H1 (cell line): Measurements from ENCODE around the gene TMEM151A. TPM values are rescaled to one million over a fixed set of nuclear protein-coding genes. Genes with fewer than 3 reads are reported as not detected.

ENCODE experiments used
- CTCF ChIA-PET: fragments of 300-600 bp; sonication (Branson Sonifier 250); formaldehyde crosslinking; loops from one replicate; lab custom pipeline; 2021; ENCODE audit not compliant: partially characterized antibody; lab: Charles Lee
- POLR2A ChIA-PET: fragments of 300-600 bp; sonication (Branson Sonifier 250); formaldehyde crosslinking; loops from one replicate; lab custom pipeline; 2021; ENCODE audit warnings: inconsistent platforms; ENCODE audit not compliant: partially characterized antibody; lab: Charles Lee
- DNase-seq, 2 experiments: peaks; one replicate each; pipeline versions ENCODE4 v3.0.0 to v3.0.0-alpha.2; 2010 to 2022; ENCODE audit warnings: low spot score in 2 of 2, low read depth in 1 of 2, mixed read lengths in 1 of 2
- FAIRE-seq: peaks from 2 replicates; lab custom pipeline; 2011; peaks lifted over from hg19 to GRCh38; lab: Jason Lieb, UNC
- H2AFZ ChIP-seq: 2 replicates; pipeline ENCODE4 v1.8.1; 2012; ENCODE audit warnings: low read length, inconsistent platforms
- H2AK5ac ChIP-seq: 2 replicates; pipeline ENCODE4 v1.6.1; 2013; ENCODE audit warnings: low read depth, low read length
- H2BK120ac ChIP-seq: replicated peaks from 2 replicates; pipeline ENCODE3; 2013; ENCODE audit warnings: low read depth, low read length, inconsistent platforms
- H2BK12ac ChIP-seq: 2 replicates; pipeline ENCODE4 v1.6.1; 2013; ENCODE audit warnings: low read depth, low read length
- H2BK15ac ChIP-seq: 2 replicates; pipeline ENCODE4 v1.6.1; 2013; ENCODE audit warnings: low read length
- H2BK20ac ChIP-seq: 2 replicates; pipeline ENCODE4 v1.6.1; 2013; ENCODE audit warnings: low read length
- H2BK5ac ChIP-seq: 2 replicates; pipeline ENCODE4 v1.6.1; 2013; ENCODE audit warnings: low read depth, low read length
- H3K14ac ChIP-seq: 2 replicates; pipeline ENCODE4 v1.6.1; 2013; ENCODE audit warnings: inconsistent platforms; ENCODE audit not compliant: insufficient read length
- H3K18ac ChIP-seq: 2 replicates; pipeline ENCODE4 v1.6.1; 2013; ENCODE audit warnings: low read length; ENCODE audit errors: extremely low read depth
- H3K23ac ChIP-seq: 2 replicates; pipeline ENCODE4 v1.6.1; 2013; ENCODE audit warnings: inconsistent platforms; ENCODE audit not compliant: insufficient read length
- H3K23me2 ChIP-seq: 2 replicates; pipeline ENCODE4 v1.6.1; 2013; ENCODE audit warnings: low read depth, low read length
- H3K27ac ChIP-seq: 2 replicates; pipeline ENCODE4 v1.6.1; 2011; ENCODE audit warnings: low read depth, low read length, inconsistent platforms
- H3K27me3 ChIP-seq, 4 experiments: replicated peaks in 1 of 4; 1 replicate in 1 of 4; 2 replicates in 3 of 4; pipeline versions ENCODE4 v1.6.1 to v1.8.1; 2011 to 2013; ENCODE audit warnings: low read length in 3 of 4, mild to moderate bottlenecking in 3 of 4, inconsistent platforms in 2 of 4, mixed read lengths in 2 of 4, moderate library complexity in 1 of 4; ENCODE audit not compliant: control insufficient read depth in 3 of 4, insufficient read depth in 3 of 4; ENCODE audit errors: extremely low read depth in 1 of 4
- H3K36me3 ChIP-seq, 4 experiments: 2 replicates each; pipeline versions ENCODE4 v1.6.1 to v1.8.1; 2011 to 2013; ENCODE audit warnings: mild to moderate bottlenecking in 4 of 4, low read length in 3 of 4, moderate library complexity in 2 of 4, control low read depth in 1 of 4, inconsistent platforms in 1 of 4; ENCODE audit not compliant: insufficient read depth in 4 of 4, control insufficient read depth in 2 of 4
- H3K4ac ChIP-seq: replicated peaks from 2 replicates; pipeline ENCODE3; 2013; ENCODE audit warnings: low read length, low read depth, mixed read lengths, inconsistent platforms; ENCODE audit not compliant: insufficient read length
- H3K4me1 ChIP-seq, 4 experiments: replicated peaks in 1 of 4; 1 replicate in 1 of 4; 2 replicates in 3 of 4; pipeline versions ENCODE4 v1.6.1 to v1.8.1; 2011 to 2013; ENCODE audit warnings: low read length in 3 of 4, inconsistent platforms in 2 of 4, mixed read lengths in 1 of 4; ENCODE audit not compliant: insufficient read depth in 4 of 4, control insufficient read depth in 3 of 4
- H3K4me2 ChIP-seq, 2 experiments: 2 replicates each; pipeline versions ENCODE4 v1.6.1 to v1.8.1; 2011 to 2013; ENCODE audit warnings: low read depth in 2 of 2, low read length in 2 of 2, control low read depth in 1 of 2, inconsistent platforms in 1 of 2, mild to moderate bottlenecking in 1 of 2; ENCODE audit not compliant: insufficient read depth in 1 of 2
- H3K4me3 ChIP-seq, 4 experiments: fragments of 200-600, 300-600 bp in 1 of 4; sonication (generic), shearing (Covaris generic), sonication (Bioruptor Twin) in 1 of 4; 2 replicates each; pipeline versions ENCODE4 v1.5.1 to v1.8.1; 2011 to 2016; ENCODE audit warnings: low read length in 4 of 4, low read depth in 3 of 4, control low read depth in 2 of 4, inconsistent platforms in 2 of 4, mild to moderate bottlenecking in 2 of 4, mixed read lengths in 1 of 4, moderate library complexity in 1 of 4; ENCODE audit not compliant: insufficient read depth in 2 of 4; ENCODE audit errors: extremely low read depth in 1 of 4
- H3K56ac ChIP-seq: replicated peaks from 2 replicates; pipeline ENCODE3; 2013; ENCODE audit warnings: low read depth, mild to moderate bottlenecking, mixed read lengths, low read length, inconsistent platforms; ENCODE audit not compliant: insufficient read length
- H3K79me1 ChIP-seq: 2 replicates; pipeline ENCODE4 v1.6.1; 2013; ENCODE audit warnings: low read depth, low read length, control low read depth
- H3K79me2 ChIP-seq, 2 experiments: 2 replicates each; pipeline versions ENCODE4 v1.6.1 to v1.8.1; 2012 to 2013; ENCODE audit warnings: low read length in 2 of 2, mild to moderate bottlenecking in 2 of 2, inconsistent platforms in 1 of 2; ENCODE audit not compliant: insufficient read depth in 2 of 2, control insufficient read depth in 1 of 2
- H3K9ac ChIP-seq, 4 experiments: replicated peaks in 1 of 4; 1 replicate in 1 of 4; 2 replicates in 3 of 4; pipeline versions ENCODE4 v1.6.1 to v1.8.1; 2011 to 2013; ENCODE audit warnings: low read depth in 3 of 4, low read length in 3 of 4, control low read depth in 2 of 4, mild to moderate bottlenecking in 2 of 4, moderate library complexity in 2 of 4, inconsistent platforms in 1 of 4; ENCODE audit errors: extremely low read depth in 1 of 4
- H3K9me3 ChIP-seq, 2 experiments: 2 replicates each; pipeline versions ENCODE4 v1.6.1 to v1.8.1; 2012 to 2013; ENCODE audit warnings: mild to moderate bottlenecking in 2 of 2, moderate library complexity in 2 of 2, control low read depth in 1 of 2, inconsistent platforms in 1 of 2, low read depth in 1 of 2, low read length in 1 of 2, mixed read lengths in 1 of 2; ENCODE audit not compliant: insufficient read depth in 2 of 2
- H4K20me1 ChIP-seq, 2 experiments: replicated peaks in 1 of 2; 2 replicates each; pipeline versions ENCODE3 to v1.8.1; 2011 to 2013; ENCODE audit warnings: inconsistent platforms in 2 of 2, low read length in 2 of 2, mild to moderate bottlenecking in 1 of 2; ENCODE audit not compliant: insufficient read depth in 2 of 2, control insufficient read depth in 1 of 2
- H4K5ac ChIP-seq: 2 replicates; pipeline ENCODE4 v1.6.1; 2013; ENCODE audit warnings: low read length, low read depth, mixed read lengths, inconsistent platforms; ENCODE audit not compliant: insufficient read length
- H4K8ac ChIP-seq: 2 replicates; pipeline ENCODE4 v1.8.0; 2013; ENCODE audit warnings: mild to moderate bottlenecking, moderate library complexity, low read length, inconsistent platforms; ENCODE audit not compliant: insufficient read depth; ENCODE audit errors: extremely low read depth
- H4K91ac ChIP-seq: replicated peaks from 2 replicates; pipeline ENCODE3; 2013; ENCODE audit warnings: low read length, mixed read lengths, inconsistent platforms; ENCODE audit not compliant: insufficient read length
- EP300 ChIP-seq, 2 experiments: IDR thresholded peaks; 1 replicate in 1 of 2; 2 replicates in 1 of 2; pipeline ENCODE4 v1.6.1; 2011 to 2012; ENCODE audit warnings: low read depth in 2 of 2, low read length in 2 of 2, mild to moderate bottlenecking in 2 of 2, borderline replicate concordance in 1 of 2, inconsistent platforms in 1 of 2, moderate library complexity in 1 of 2
- FOSL1 ChIP-seq: IDR thresholded peaks from 2 replicates; pipeline ENCODE4 v1.6.1; 2011; ENCODE audit warnings: mild to moderate bottlenecking, low read depth, low read length, moderate library complexity; ENCODE audit not compliant: insufficient read depth
- KDM1A ChIP-seq: fragments of 200-600, 300-600 bp; sonication (generic); IDR thresholded peaks from 2 replicates; pipeline ENCODE4 v1.7.1; 2016; ENCODE audit warnings: mild to moderate bottlenecking, low read length, borderline replicate concordance
- KDM4A ChIP-seq: IDR thresholded peaks from one replicate; pipeline ENCODE4 v1.7.1; 2012; ENCODE audit warnings: low read depth, mild to moderate bottlenecking, moderate library complexity, low read length, inconsistent platforms; ENCODE audit not compliant: severe bottlenecking
- NRF1 ChIP-seq: IDR thresholded peaks from 2 replicates; pipeline ENCODE4 v1.6.1; 2011; ENCODE audit warnings: mild to moderate bottlenecking, low read depth, low read length, improper control_type of control experiment
- POLR2A ChIP-seq, 2 experiments: IDR thresholded peaks; 1 replicate in 1 of 2; 2 replicates in 1 of 2; pipeline ENCODE4 v1.6.1; 2011; ENCODE audit warnings: low read depth in 2 of 2, low read length in 2 of 2, mild to moderate bottlenecking in 2 of 2; ENCODE audit errors: control extremely low read depth in 1 of 2
- RAD21 ChIP-seq, 2 experiments: IDR thresholded peaks in 1 of 2; conservative IDR thresholded peaks in 1 of 2; 2 replicates each; pipeline ENCODE4 v1.6.1; 2011; ENCODE audit warnings: low read depth in 2 of 2, low read length in 2 of 2, improper control_type of control experiment in 1 of 2, inconsistent platforms in 1 of 2, mild to moderate bottlenecking in 1 of 2, moderate library complexity in 1 of 2
- SIRT6 ChIP-seq: IDR thresholded peaks from one replicate; pipeline ENCODE4 v1.7.1; 2012; ENCODE audit warnings: low read length, inconsistent platforms
- TCF12 ChIP-seq: IDR thresholded peaks from 2 replicates; pipeline ENCODE4 v1.6.1; 2011; ENCODE audit warnings: low read depth, mild to moderate bottlenecking, low read length
- WGBS, 2 experiments: shearing (Covaris generic) in 1 of 2; methylation state at CpG; one replicate each; pipeline versions ENCODE4 v1.1.6 to v1.1.7; 2013 to 2015; ENCODE audit warnings: low lambda C conversion rate in 2 of 2, mixed read lengths in 2 of 2, inconsistent platforms in 1 of 2, low coverage in 1 of 2, missing lambda C conversion rate in 1 of 2; ENCODE audit not compliant: insufficient replicate concordance in 2 of 2, insufficient coverage in 1 of 2, insufficient read length in 1 of 2; ENCODE audit errors: extremely low coverage in 1 of 2, missing lambda C conversion rate in 1 of 2; 5-methylcytosine and 5-hydroxymethylcytosine counted together
- polyA plus RNA-seq, 7 experiments: library from polyadenylated mRNA; depleted of rRNA in 3 of 7; stranded (reverse) in 5 of 7; unstranded in 2 of 7; fragments of >200 nt in 5 of 7; fragments of 200-250 nt in 2 of 7; gene quantifications; 1 replicate in 5 of 7; 2 replicates in 1 of 7; 4 replicates in 1 of 7; pipeline versions ENCODE4 v1.2.1 to v1.2.3, GENCODE V29; 2011 to 2013; ENCODE audit warnings: missing spikeins in 2 of 7, mixed read lengths in 2 of 7
- total RNA-seq: library from RNA; stranded (reverse); fragmentation: NEBNext Ultra II Directional; extraction: Animal tissue kit (Norgen Biotek cat#: 25700); gene quantifications from 2 replicates; pipeline ENCODE4 v1.2.1, GENCODE V29; 2021
- TF ChIP-seq, protein P1 (sequence below): IDR thresholded peaks from 2 replicates; pipeline ENCODE4 v1.6.1; 2012; ENCODE audit warnings: inconsistent platforms

Gene TMEM151A
- total and polyA plus RNA-seq, 2 of the 8 experiments (the other 6 are each of a cell fraction or from before 2014, with no cell fraction given), result 3.2 TPM

- Histone ChIP-seq H3K4me2 (peak overlapping the region; percentile 43 to 69), H3K9ac (peak overlapping the region in 2 of 4 experiments; percentile 19 to 39; a peak in 3 of 7 replicates), H3K27ac (peak overlapping the region; percentile 32; the same call in 1 of the 2 replicates)
- TF ChIP-seq, protein P1, sequence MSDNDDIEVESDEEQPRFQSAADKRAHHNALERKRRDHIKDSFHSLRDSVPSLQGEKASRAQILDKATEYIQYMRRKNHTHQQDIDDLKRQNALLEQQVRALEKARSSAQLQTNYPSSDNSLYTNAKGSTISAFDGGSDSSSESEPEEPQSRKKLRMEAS, result peak; percentile 91
- TF ChIP-seq FOSL1, result no peak
- no peak for TF ChIP-seq POLR2A (IDR thresholded peaks at IDR 0.05; ENCODE audit: control extremely low read depth in 1 of 2, low read depth in 2 of 2, low read length in 2 of 2)
- TF ChIP-seq SIRT6, result no peak
- TF ChIP-seq NRF1, result no peak
- no peak for TF ChIP-seq RAD21 (IDR thresholded peaks at IDR 0.05 in 1 of 2, conservative IDR thresholded peaks at IDR 0.05 in 1 of 2; ENCODE audit: low read depth in 2 of 2, low read length in 2 of 2)
- no peak for TF ChIP-seq TCF12
- no peak for TF ChIP-seq KDM4A
- no peak for TF ChIP-seq KDM1A
- no peak for TF ChIP-seq EP300 (IDR thresholded peaks at IDR 0.05; ENCODE audit: borderline replicate concordance in 1 of 2, low read depth in 2 of 2, low read length in 2 of 2)
These were observed 26.3 kb downstream of the TMEM151A start for GRCh38 chr11:66317723-66318599.

More at GRCh38 chr11:66317723-66318599, 26.3 kb downstream of the TMEM151A start:
- CTCF ChIA-PET, result interaction anchor here (0.6 to 11.7 kb wide), 16 partner anchors 9 to 1295 kb away, joined by 3 to 242 read pairs (median 4); partner anchors contain the start of gene RIN1
- no peak for DNase-seq
- Histone ChIP-seq H2BK15ac (peak overlapping the region; percentile 93; the same call in 1 of the 2 replicates), H2AFZ (peak overlapping the region; percentile 51; the same call in 1 of the 2 replicates), H2BK5ac (peak overlapping the region; percentile 85; the same call in 1 of the 2 replicates), H3K23ac (no peak overlapping the region), H3K4me3 (peak overlapping the region in 1 of 4 experiments; percentile 40; a peak in 1 of 8 replicates), H3K4ac (peak overlapping the region; percentile 95), H3K18ac (peak overlapping the region; percentile 72), H4K8ac (peak overlapping the region; percentile 38; the same call in 1 of the 2 replicates), H4K91ac (peak overlapping the region; percentile 98), H3K27me3 (peaks cover 0 to 5% (median 0%) of the 10 kb centered on the region in 4 experiments; a peak in 3 of 7 replicates), H3K79me2 (no peaks in the 10 kb centered on the region), H3K36me3 (no peaks in the 10 kb centered on the region), H2BK20ac (peak overlapping the region; percentile 77), H3K4me1 (peaks cover 9 to 28% (median 19%) of the 10 kb centered on the region in 4 experiments), H3K56ac (peak overlapping the region; percentile 7), H4K20me1 (no peaks in the 10 kb centered on the region), H2AK5ac (peak overlapping the region; percentile 89; the same call in 1 of the 2 replicates), H3K9me3 (no peaks in the 10 kb centered on the region), H2BK120ac (peak overlapping the region; percentile 49), H3K79me1 (no peaks in the 10 kb centered on the region), H2BK12ac (peak overlapping the region; percentile 98), H3K14ac (no peak overlapping the region), H3K23me2 (peaks cover 5% of the 10 kb centered on the region), H4K5ac (peak overlapping the region; percentile 33)
- no peak for FAIRE-seq
- WGBS, 2 experiments, result 54% methylated on average over 13 of the region's 16 CpGs; no CpG with 5 or more reads in 1 of the 2 experiments
- POLR2A ChIA-PET, result interaction anchor here (0.8 to 3.5 kb wide), 16 partner anchors 9 to 121 kb away, joined by 3 to 19 read pairs (median 5); partner anchors contain the start of genes BRMS1, MRPL11, RIN1 and YIF1A
